Caco-2 (cell line): ENCODE data around the gene TFPI. TPM values are rescaled to one million over a fixed set of nuclear protein-coding genes. Genes with fewer than 3 reads are reported as not detected.

Experiments used
- BruUV-seq: library from RNA; stranded (reverse); fragments of 400-500 nt; replicated peaks from 2 replicates; lab custom pipeline; 2021; lab: Mats Ljungman, UMichigan
- CTCF ChIA-PET: fragments of 300-600 bp; sonication (Branson Sonifier 250); formaldehyde crosslinking; loops from one replicate; lab custom pipeline; 2022; ENCODE audit warnings: antibody characterized with exemption; lab: Charles Lee
- POLR2A ChIA-PET: fragments of 300-600 bp; sonication (Branson Sonifier 250); formaldehyde crosslinking; loops from one replicate; lab custom pipeline; 2022; ENCODE audit warnings: antibody characterized with exemption; lab: Charles Lee
- DNase-seq, 2 experiments: peaks; one replicate each; pipeline versions ENCODE4 v3.0.0 to v3.0.0-alpha.2; 2020 to 2022
- H3K27me3 ChIP-seq: replicated peaks from 2 replicates; pipeline ENCODE4 v1.6.0; 2011; ENCODE audit warnings: low read length; ENCODE audit not compliant: control insufficient read depth, insufficient read depth
- H3K36me3 ChIP-seq: 2 replicates; pipeline ENCODE4 v1.5.1; 2011; ENCODE audit warnings: low read length; ENCODE audit not compliant: control insufficient read depth, insufficient read depth
- H3K4me1 ChIP-seq: fragments of 250-450 bp; sonication (Bioruptor Pico); 2 replicates; pipeline ENCODE4 v1.5.1; 2020; ENCODE audit warnings: mild to moderate bottlenecking
- H3K4me3 ChIP-seq: 2 replicates; pipeline ENCODE4 v1.5.1; 2011; ENCODE audit warnings: low read depth, mild to moderate bottlenecking, control low read depth, low read length
- H3K9me3 ChIP-seq: fragments of 250-450 bp; sonication (Bioruptor Pico); 2 replicates; pipeline ENCODE4 v1.5.1; 2020; ENCODE audit warnings: mild to moderate bottlenecking, moderate library complexity
- H3K27ac Mint-ChIP-seq: one replicate; pipeline ENCODE4 v1.8.0; 2022; ENCODE audit warnings: mixed read lengths; ENCODE audit not compliant: unreplicated experiment
- H3K27me3 Mint-ChIP-seq: one replicate; pipeline ENCODE4 v1.8.0; 2022; ENCODE audit warnings: mixed read lengths; ENCODE audit not compliant: insufficient read depth, unreplicated experiment
- H3K36me3 Mint-ChIP-seq: one replicate; pipeline ENCODE4 v1.8.0; 2022; ENCODE audit warnings: mild to moderate bottlenecking, mixed read lengths; ENCODE audit not compliant: insufficient read depth, unreplicated experiment
- H3K4me1 Mint-ChIP-seq: one replicate; pipeline ENCODE4 v1.8.0; 2022; ENCODE audit warnings: low read depth, mixed read lengths; ENCODE audit not compliant: unreplicated experiment
- H3K4me3 Mint-ChIP-seq: one replicate; pipeline ENCODE4 v1.8.0; 2022; ENCODE audit warnings: mild to moderate bottlenecking, moderate library complexity, mixed read lengths; ENCODE audit not compliant: unreplicated experiment
- H3K9me3 Mint-ChIP-seq: one replicate; pipeline ENCODE4 v1.8.0; 2022; ENCODE audit warnings: mixed read lengths; ENCODE audit not compliant: unreplicated experiment
- intact Hi-C: fragments of 100-400 bp; cut with micrococcal nuclease; formaldehyde crosslinking; loops from one replicate; pipeline ENCODE4 v1.10.0; 2022; ENCODE audit not compliant: unreplicated experiment
- total RNA-seq: library from RNA; stranded (reverse); gene quantifications from 2 replicates; pipeline ENCODE4 v1.2.3, GENCODE V29; 2022
- TF ChIP-seq, protein P1 (sequence below), 2 experiments: fragments of 200-600 bp in 1 of 2; IDR thresholded peaks; 1 replicate in 1 of 2; 2 replicates in 1 of 2; pipeline versions ENCODE4 v1.5.1 to v1.8.0; 2011 to 2022; ENCODE audit warnings: antibody characterized with exemption in 1 of 2, control low read depth in 1 of 2, inconsistent platforms in 1 of 2, low read depth in 1 of 2, low read length in 1 of 2, mild to moderate bottlenecking in 1 of 2, moderate library complexity in 1 of 2; ENCODE audit not compliant: insufficient read depth in 1 of 2, severe bottlenecking in 1 of 2, unreplicated experiment in 1 of 2

TFPI gene
- total RNA-seq, 1 experiment from 2014 or later, result 31.0 TPM

DNA sequence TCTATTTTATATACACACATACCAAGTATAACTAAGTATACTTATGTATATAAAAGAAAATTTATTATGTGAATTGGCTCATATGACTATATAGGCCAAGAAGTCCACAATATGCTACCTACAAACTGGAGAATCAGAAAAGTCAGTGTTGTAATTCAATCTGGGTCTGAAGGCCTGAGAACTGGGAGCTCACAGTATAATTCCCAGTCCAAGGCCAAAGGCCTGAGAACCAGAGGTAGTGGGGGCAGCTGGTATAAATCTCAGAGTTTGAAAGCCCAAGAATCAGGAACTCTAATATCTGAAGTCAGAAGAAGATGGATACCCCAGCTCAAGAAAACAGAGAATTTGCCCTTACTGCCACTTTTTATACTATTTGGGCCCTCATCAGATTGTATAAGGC, 38.9 kb upstream of the TFPI start:
- no peak overlapping the region for H3K4me3 ChIP-seq
- DNase-seq, result no peak
- H3K27me3 ChIP-seq, result no peaks in the 10 kb centered on the region
- ChIA-PET POLR2A (no interaction called here), CTCF (no interaction called here)
- H3K9me3 Mint-ChIP-seq, result no peaks in the 10 kb centered on the region
- H3K4me1 ChIP-seq, result no peaks in the 10 kb centered on the region
- TF ChIP-seq, protein P1, sequence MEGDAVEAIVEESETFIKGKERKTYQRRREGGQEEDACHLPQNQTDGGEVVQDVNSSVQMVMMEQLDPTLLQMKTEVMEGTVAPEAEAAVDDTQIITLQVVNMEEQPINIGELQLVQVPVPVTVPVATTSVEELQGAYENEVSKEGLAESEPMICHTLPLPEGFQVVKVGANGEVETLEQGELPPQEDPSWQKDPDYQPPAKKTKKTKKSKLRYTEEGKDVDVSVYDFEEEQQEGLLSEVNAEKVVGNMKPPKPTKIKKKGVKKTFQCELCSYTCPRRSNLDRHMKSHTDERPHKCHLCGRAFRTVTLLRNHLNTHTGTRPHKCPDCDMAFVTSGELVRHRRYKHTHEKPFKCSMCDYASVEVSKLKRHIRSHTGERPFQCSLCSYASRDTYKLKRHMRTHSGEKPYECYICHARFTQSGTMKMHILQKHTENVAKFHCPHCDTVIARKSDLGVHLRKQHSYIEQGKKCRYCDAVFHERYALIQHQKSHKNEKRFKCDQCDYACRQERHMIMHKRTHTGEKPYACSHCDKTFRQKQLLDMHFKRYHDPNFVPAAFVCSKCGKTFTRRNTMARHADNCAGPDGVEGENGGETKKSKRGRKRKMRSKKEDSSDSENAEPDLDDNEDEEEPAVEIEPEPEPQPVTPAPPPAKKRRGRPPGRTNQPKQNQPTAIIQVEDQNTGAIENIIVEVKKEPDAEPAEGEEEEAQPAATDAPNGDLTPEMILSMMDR (IDR thresholded peaks at IDR 0.05; ENCODE audit: insufficient read depth in 1 of 2, low read depth in 1 of 2, low read length in 1 of 2, severe bottlenecking in 1 of 2, unreplicated experiment in 1 of 2), result no peak
- no TSS peak for BruUV-seq
- H3K4me3 Mint-ChIP-seq, result no peak overlapping the region
- H3K36me3 ChIP-seq, result no peaks in the 10 kb centered on the region
- H3K27ac Mint-ChIP-seq, result no peak overlapping the region
- no peaks in the 10 kb centered on the region for H3K9me3 ChIP-seq
- no peaks in the 10 kb centered on the region for H3K36me3 Mint-ChIP-seq
- H3K4me1 Mint-ChIP-seq, result no peaks in the 10 kb centered on the region
- intact Hi-C loops, result no loop called here
- no peaks in the 10 kb centered on the region for H3K27me3 Mint-ChIP-seq

GRCh38 chr2:187590175-187590574, 35.9 kb upstream of the TFPI start:
- H3K4me1 ChIP-seq, result no peaks in the 10 kb centered on the region
- H3K27me3 ChIP-seq, result no peaks in the 10 kb centered on the region
- no peaks in the 10 kb centered on the region for H3K4me1 Mint-ChIP-seq
- no peaks in the 10 kb centered on the region for H3K36me3 ChIP-seq
- H3K9me3 Mint-ChIP-seq, result no peaks in the 10 kb centered on the region
- no TSS peak for BruUV-seq
- no peaks in the 10 kb centered on the region for H3K9me3 ChIP-seq
- no peaks in the 10 kb centered on the region for H3K36me3 Mint-ChIP-seq
- ChIA-PET POLR2A (no interaction called here), CTCF (no interaction called here)
- DNase-seq, result no peak
- no peak overlapping the region for H3K27ac Mint-ChIP-seq
- TF ChIP-seq, protein P1 (IDR thresholded peaks at IDR 0.05; ENCODE audit: insufficient read depth in 1 of 2, low read depth in 1 of 2, low read length in 1 of 2, severe bottlenecking in 1 of 2, unreplicated experiment in 1 of 2), result no peak
- no peak overlapping the region for H3K4me3 Mint-ChIP-seq
- intact Hi-C loops, result no loop called here
- H3K4me3 ChIP-seq, result no peak overlapping the region
- H3K27me3 Mint-ChIP-seq, result no peaks in the 10 kb centered on the region

GRCh38 chr2:187586011-187586641, 31.9 kb upstream of the TFPI start:
- Mint-ChIP-seq H3K36me3 (no peaks in the 10 kb centered on the region), H3K9me3 (no peaks in the 10 kb centered on the region), H3K27me3 (peaks cover 4% of the 10 kb centered on the region), H3K4me1 (no peaks in the 10 kb centered on the region), H3K4me3 (no peak overlapping the region), H3K27ac (no peak overlapping the region)
- Histone ChIP-seq H3K4me1 (no peaks in the 10 kb centered on the region), H3K4me3 (no peak overlapping the region), H3K27me3 (no peaks in the 10 kb centered on the region), H3K9me3 (no peaks in the 10 kb centered on the region), H3K36me3 (no peaks in the 10 kb centered on the region)
- ChIA-PET POLR2A (no interaction called here), CTCF (interaction anchor here (0.6 kb wide), 1 partner anchor 134 kb away, joined by 3 read pairs; no protein-coding TSS in a partner anchor)
- intact Hi-C loops, result no loop called here
- TF ChIP-seq, protein P1 (IDR thresholded peaks at IDR 0.05; ENCODE audit: insufficient read depth in 1 of 2, low read depth in 1 of 2, low read length in 1 of 2, severe bottlenecking in 1 of 2, unreplicated experiment in 1 of 2), result no peak
- no TSS peak for BruUV-seq
- no peak for DNase-seq
